ENCODE data around the gene ZNF761. TPM values are rescaled to one million over a fixed set of nuclear protein-coding genes. Genes with fewer than 3 reads are reported as not detected.
"Not testable (repeated sequence)": the region's sequence is repeated elsewhere in the genome, so short reads cannot be mapped to it uniquely, and the experiment has no call there.

The ZNF761 gene
- total and polyA plus RNA-seq, 9 donors, result 7.5 to 11.6 (median 8.6) TPM

DNA sequence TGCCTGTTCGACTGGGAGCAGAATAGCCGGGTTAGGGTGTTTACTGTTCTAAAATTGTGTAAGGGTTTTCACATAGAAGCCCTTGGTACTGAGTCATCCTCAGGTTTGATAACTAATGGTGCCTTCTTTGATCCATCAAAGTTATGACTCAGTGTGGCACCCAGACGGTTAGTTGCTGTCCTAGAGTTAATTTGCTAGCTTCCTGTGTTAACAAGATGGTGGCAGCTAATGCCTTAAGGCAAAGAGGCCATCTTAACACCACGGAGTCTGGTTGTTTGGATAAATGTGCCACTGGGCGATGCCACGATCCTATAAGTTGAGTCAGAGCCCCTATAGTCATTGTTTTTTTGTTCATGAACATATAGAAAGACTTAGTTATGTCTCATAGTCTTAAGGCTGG lies 43.7 kb downstream of the ZNF761 start:
- WGBS (ENCODE audit: insufficient coverage), result 77% methylated on average over 4 of the region's 6 CpGs
- H3K4me1 ChIP-seq (ENCODE audit: control insufficient read depth, insufficient read depth, low read length); H3K27ac ChIP-seq (ENCODE audit: low read length); H3K4me3 ChIP-seq (ENCODE audit: low read length); H3K27me3 ChIP-seq (ENCODE audit: control insufficient read depth, insufficient read depth, low read length); DNase-seq: not testable (repeated sequence)
- H3K9me3 ChIP-seq (replicated peaks; ENCODE audit: control insufficient read depth, low read depth, low read length), result peaks cover 30% of the 10 kb centered on the region
- peaks cover 15% of the 10 kb centered on the region for H3K36me3 ChIP-seq (ENCODE audit: control insufficient read depth, insufficient read depth, low read length)

DNA sequence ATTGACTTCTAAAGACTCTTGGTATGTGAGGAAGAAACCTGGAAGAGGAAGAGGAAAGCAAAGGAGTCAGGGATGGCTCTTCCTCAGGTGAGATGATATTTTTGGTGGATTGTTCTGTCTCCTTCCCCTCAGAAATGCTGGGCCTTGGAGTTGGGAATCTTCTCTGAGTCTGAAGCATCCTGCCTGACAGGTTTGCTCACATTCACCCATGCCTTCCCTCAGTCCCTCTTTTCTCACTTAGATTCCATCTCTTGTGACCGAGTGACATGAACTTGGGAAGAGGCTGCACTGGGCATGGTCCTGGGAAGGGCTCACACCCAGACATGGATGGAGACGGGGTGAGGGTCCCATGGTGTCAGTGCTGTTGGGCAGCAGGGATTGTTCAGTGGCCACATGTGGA lies 52.0 kb downstream of the ZNF761 start:
- Histone ChIP-seq H3K9me3 (replicated peaks; ENCODE audit: control insufficient read depth, low read depth, low read length) (peaks cover 28% of the 10 kb centered on the region), H3K36me3 (ENCODE audit: control insufficient read depth, insufficient read depth, low read length) (peaks cover 21% of the 10 kb centered on the region)
- WGBS (ENCODE audit: insufficient coverage), result 82% methylated on average over 1 of the region's 2 CpGs
- not testable (repeated sequence) for H3K4me1 ChIP-seq (ENCODE audit: control insufficient read depth, insufficient read depth, low read length); H3K27me3 ChIP-seq (ENCODE audit: control insufficient read depth, insufficient read depth, low read length); H3K4me3 ChIP-seq (ENCODE audit: low read length); DNase-seq; H3K27ac ChIP-seq (ENCODE audit: low read length)

DNA sequence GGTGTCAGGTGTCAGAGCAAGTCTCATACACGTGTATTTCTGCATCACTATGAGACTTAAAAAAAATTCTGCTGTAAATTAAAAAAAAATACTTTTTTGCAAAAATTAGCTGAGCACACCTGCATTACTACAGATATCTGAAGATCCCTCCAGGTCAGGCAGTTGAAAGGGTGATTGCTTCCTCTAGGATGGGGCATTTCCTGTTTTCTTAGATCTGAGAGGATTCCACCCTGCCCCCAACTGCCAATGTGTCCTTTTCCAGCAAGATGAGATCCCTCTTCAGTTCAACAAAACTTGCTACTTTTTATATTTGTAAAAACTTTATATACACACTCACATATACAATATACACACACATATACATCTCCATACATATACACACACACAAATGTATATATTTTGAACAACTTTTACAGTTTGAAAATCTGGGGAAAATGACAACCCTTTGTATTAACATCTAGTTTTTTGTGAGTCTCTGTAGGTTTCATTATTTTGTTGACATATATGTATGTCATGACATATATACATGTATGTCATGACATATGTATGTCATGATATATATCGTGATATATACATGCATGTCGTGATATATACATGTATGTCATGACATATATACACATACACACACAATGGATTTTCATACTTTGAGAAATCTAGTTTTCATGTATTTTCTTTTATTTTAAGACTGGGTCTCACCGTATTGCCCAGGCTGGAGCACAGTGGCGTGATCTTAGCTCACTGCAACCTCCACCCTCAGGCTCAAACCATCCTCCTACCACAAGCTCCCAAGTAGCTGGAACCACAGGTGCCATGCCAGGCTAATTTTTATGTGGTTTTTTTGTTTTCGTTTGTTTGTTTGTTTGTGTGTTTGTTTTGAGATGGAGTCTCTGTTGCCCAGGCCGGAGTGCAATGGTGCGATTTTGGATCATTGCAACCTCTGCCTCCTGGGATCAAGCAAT lies 53.5 kb downstream of the ZNF761 start:
- Histone ChIP-seq H3K36me3 (ENCODE audit: control insufficient read depth, insufficient read depth, low read length) (peaks cover 17% of the 10 kb centered on the region), H3K9me3 (replicated peaks; ENCODE audit: control insufficient read depth, low read depth, low read length) (peaks cover 24% of the 10 kb centered on the region)
- 95% methylated on average over 2 of the region's 8 CpGs for WGBS (ENCODE audit: insufficient coverage)

DNA sequence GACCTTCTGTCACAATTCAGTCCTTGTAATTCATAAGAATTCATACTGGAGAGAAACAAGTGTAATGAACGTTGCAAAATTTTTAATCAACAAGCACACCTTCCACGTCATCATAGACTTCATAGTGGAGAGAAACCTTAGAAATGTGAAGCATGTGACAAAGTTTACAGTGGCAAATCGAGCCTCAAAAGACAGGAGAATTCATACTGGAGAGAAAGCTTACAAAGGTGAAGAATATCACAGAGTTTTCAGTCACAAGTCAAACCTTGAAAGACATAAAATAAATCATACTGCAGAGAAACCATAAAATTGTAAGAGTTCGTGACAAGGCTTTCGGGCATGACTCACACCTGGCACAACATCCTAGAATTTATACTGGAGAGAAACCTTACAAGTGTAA lies 60.4 kb downstream of the ZNF761 start:
- Histone ChIP-seq H3K9me3 (replicated peaks; ENCODE audit: control insufficient read depth, low read depth, low read length) (peaks cover 17% of the 10 kb centered on the region), H3K4me3 (ENCODE audit: low read length) (no peak overlapping the region), H3K27ac (ENCODE audit: low read length) (no peak overlapping the region), H3K36me3 (ENCODE audit: control insufficient read depth, insufficient read depth, low read length) (peaks cover 15% of the 10 kb centered on the region), H3K4me1 (ENCODE audit: control insufficient read depth, insufficient read depth, low read length) (no peaks in the 10 kb centered on the region), H3K27me3 (ENCODE audit: control insufficient read depth, insufficient read depth, low read length) (no peaks in the 10 kb centered on the region)
- WGBS (ENCODE audit: insufficient coverage), result no CpG with 5 or more reads among the region's 5 CpGs
- DNase-seq, result no peak

More for the DNA sequence above, 53.5 kb downstream of the ZNF761 start:
- Histone ChIP-seq H3K4me3 (ENCODE audit: low read length) (no peak overlapping the region), H3K4me1 (ENCODE audit: control insufficient read depth, insufficient read depth, low read length) (no peaks in the 10 kb centered on the region), H3K27ac (ENCODE audit: low read length) (no peak overlapping the region), H3K27me3 (ENCODE audit: control insufficient read depth, insufficient read depth, low read length) (no peaks in the 10 kb centered on the region)
- no peak for DNase-seq

DNA sequence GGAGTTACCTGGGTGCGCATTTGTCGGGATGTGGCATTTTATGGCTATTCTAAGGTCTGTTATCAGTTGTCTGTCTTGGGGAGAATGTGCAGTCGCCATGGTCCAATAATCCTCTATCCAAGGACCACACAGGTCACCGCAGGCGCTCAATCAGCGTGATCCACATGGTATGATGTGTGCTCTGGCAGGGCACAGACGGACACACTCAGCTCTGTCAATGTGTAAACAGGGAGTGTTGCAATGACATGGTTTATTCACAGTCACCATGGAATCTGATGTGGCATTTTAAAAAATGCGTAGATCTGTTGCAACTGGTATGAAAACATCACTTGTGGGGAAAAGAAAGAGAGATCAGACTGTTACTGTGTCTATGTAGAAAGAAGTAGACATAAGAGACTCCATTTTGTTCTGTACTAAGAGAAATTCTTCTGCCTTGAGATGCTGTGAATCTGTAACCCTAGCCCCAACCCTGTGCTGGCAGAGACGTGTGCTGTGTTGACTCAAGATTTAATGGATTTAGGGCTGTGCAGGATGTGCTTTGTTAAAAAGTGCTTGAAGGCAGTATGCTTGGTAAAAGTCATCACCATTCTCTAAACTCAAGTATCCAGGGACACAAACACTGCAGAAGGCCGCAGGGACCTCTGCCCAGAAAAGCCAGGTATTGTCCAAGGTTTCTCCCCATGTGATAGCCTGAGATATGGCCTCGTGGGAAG lies 65.7 kb downstream of the ZNF761 start:
- 59% methylated on average over 3 of the region's 11 CpGs for WGBS (ENCODE audit: insufficient coverage)
- H3K4me3 ChIP-seq (ENCODE audit: low read length); H3K36me3 ChIP-seq (ENCODE audit: control insufficient read depth, insufficient read depth, low read length); H3K9me3 ChIP-seq (replicated peaks; ENCODE audit: control insufficient read depth, low read depth, low read length); DNase-seq; H3K27ac ChIP-seq (ENCODE audit: low read length); H3K27me3 ChIP-seq (ENCODE audit: control insufficient read depth, insufficient read depth, low read length); H3K4me1 ChIP-seq (ENCODE audit: control insufficient read depth, insufficient read depth, low read length): not testable (repeated sequence)

DNA sequence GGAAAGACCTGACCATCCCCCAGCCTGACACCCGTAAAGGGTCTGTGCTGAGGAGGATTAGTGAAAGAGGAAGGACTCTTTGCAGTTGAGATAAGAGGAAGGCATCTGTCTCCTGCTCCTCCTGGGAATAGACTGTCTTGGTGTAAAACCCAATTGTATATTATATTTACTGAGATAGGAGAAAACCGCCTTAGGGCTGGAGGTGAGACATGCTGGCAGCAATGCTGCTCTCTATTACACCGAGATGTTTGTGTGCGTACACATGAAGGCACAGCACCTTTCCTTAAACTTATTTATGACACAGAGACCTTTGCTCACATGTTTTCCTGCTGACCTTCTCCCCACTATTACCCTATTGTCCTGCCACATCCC lies 66.2 kb downstream of the ZNF761 start:
- H3K27me3 ChIP-seq (ENCODE audit: control insufficient read depth, insufficient read depth, low read length); H3K27ac ChIP-seq (ENCODE audit: low read length); H3K9me3 ChIP-seq (replicated peaks; ENCODE audit: control insufficient read depth, low read depth, low read length); H3K36me3 ChIP-seq (ENCODE audit: control insufficient read depth, insufficient read depth, low read length); H3K4me1 ChIP-seq (ENCODE audit: control insufficient read depth, insufficient read depth, low read length); H3K4me3 ChIP-seq (ENCODE audit: low read length); DNase-seq: not testable (repeated sequence)
- WGBS (ENCODE audit: insufficient coverage), result 63% methylated on average over 2 of the region's 4 CpGs

DNA sequence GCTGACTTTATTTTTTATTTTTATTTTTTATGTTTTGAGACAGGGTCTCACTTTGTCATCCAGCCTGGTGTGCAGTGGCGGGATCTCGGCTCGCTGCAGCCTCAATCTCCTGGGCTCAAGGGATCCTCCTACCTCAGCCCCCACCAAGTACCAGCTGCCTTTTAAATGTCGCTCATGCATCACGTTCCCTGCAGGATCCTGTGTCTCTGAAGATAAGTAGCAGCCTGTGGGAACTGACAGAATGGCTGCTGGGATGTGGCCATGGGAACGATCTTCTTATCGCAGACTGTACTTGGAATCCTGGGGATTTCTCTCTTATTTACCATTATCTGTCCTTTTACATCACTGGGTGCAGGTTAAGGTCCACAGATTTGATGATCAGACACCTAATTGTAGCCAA lies 71.4 kb downstream of the ZNF761 start:
- not testable (repeated sequence) for H3K9me3 ChIP-seq (replicated peaks; ENCODE audit: control insufficient read depth, low read depth, low read length); H3K4me3 ChIP-seq (ENCODE audit: low read length); H3K27me3 ChIP-seq (ENCODE audit: control insufficient read depth, insufficient read depth, low read length); H3K4me1 ChIP-seq (ENCODE audit: control insufficient read depth, insufficient read depth, low read length); H3K27ac ChIP-seq (ENCODE audit: low read length); H3K36me3 ChIP-seq (ENCODE audit: control insufficient read depth, insufficient read depth, low read length); DNase-seq
- 90% methylated on average over 2 of the region's 7 CpGs for WGBS (ENCODE audit: insufficient coverage)

DNA sequence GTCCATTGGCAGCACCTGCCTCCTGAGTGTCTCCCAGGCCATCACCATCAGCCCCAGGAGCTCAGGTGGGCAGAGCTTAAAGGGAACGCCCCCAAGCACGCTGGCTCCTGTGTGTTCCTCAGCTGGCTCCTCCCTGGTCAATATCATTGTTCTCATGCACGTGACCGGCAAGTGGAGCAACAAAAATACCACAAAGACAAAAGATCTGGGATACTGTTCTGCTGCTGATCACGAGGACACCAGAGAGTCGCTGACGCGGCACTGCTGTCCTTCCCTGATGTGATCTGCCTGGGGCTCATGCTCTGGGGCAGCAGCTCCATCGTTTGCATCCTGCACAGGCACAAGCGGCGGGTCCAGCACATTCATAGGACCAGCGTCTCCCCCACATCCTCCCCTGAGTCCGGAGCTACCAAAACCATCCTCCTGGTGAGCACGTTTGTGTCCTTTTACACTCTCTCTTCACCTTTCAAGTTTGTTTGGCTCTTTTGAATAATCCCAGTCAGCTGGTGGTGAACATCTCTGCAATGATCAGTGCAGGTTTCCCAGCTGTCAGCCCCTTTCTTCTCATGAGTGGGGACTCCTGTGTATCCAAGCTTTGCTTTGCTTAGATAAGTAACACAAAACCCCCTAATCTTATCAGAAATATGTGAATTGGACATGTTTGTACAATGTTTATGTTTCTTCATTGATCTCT lies 72.0 kb downstream of the ZNF761 start:
- not testable (repeated sequence) for H3K9me3 ChIP-seq (replicated peaks; ENCODE audit: control insufficient read depth, low read depth, low read length); H3K4me1 ChIP-seq (ENCODE audit: control insufficient read depth, insufficient read depth, low read length); H3K27me3 ChIP-seq (ENCODE audit: control insufficient read depth, insufficient read depth, low read length); H3K27ac ChIP-seq (ENCODE audit: low read length); H3K36me3 ChIP-seq (ENCODE audit: control insufficient read depth, insufficient read depth, low read length); H3K4me3 ChIP-seq (ENCODE audit: low read length); DNase-seq
- 0% methylated on average over 3 of the region's 14 CpGs for WGBS (ENCODE audit: insufficient coverage)

DNA sequence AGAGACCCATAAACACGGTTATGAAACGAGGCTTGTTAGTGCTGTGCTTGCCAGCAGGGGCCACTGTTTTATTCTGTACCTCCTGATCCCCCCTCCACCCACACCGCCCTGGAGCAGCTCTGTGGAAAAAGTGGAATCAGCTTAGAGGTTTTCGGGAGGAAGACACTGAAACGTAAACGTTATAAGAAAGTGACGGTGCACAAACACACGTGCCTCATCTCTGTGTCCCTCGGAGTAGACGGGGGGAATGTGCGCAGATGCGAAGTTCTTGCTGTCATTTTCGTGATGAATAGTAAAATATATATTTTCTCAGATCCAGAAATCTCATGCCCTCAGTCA lies 72.5 kb downstream of the ZNF761 start:
- H3K27me3 ChIP-seq (ENCODE audit: control insufficient read depth, insufficient read depth, low read length); H3K36me3 ChIP-seq (ENCODE audit: control insufficient read depth, insufficient read depth, low read length); H3K4me1 ChIP-seq (ENCODE audit: control insufficient read depth, insufficient read depth, low read length); H3K27ac ChIP-seq (ENCODE audit: low read length); H3K9me3 ChIP-seq (replicated peaks; ENCODE audit: control insufficient read depth, low read depth, low read length): not testable (repeated sequence)
- WGBS (ENCODE audit: insufficient coverage), result 0% methylated on average over 4 of the region's 13 CpGs
- DNase-seq, result peak; percentile 64
- peak overlapping the region; percentile 8 for H3K4me3 ChIP-seq (ENCODE audit: low read length)

DNA sequence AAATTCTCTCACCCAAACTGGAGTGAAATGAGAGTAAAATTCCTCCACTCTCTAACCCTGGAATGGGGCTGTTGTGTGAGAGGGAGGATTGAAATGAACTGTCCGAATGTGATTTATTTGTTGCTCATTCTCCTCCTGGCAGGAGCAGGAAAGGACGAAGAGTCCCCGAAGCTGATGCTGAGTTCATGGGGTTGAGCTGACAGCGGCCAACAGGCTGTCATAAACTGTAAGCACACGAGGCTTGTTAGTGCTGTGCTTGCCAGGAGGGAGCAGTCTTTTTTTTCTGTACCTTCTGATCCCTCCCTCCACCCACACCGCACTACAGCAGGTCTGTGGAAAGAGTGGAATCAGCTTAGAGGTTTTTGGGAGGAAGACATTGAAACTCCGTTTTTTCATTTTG lies 73.1 kb downstream of the ZNF761 start:
- Histone ChIP-seq H3K27ac (ENCODE audit: low read length) (no peak overlapping the region), H3K4me1 (ENCODE audit: control insufficient read depth, insufficient read depth, low read length) (no peaks in the 10 kb centered on the region), H3K9me3 (replicated peaks; ENCODE audit: control insufficient read depth, low read depth, low read length) (no peaks in the 10 kb centered on the region), H3K36me3 (ENCODE audit: control insufficient read depth, insufficient read depth, low read length) (no peaks in the 10 kb centered on the region), H3K27me3 (ENCODE audit: control insufficient read depth, insufficient read depth, low read length) (no peaks in the 10 kb centered on the region), H3K4me3 (ENCODE audit: low read length) (no peak overlapping the region)
- DNase-seq, result peak; percentile 39
- no CpG with 5 or more reads among the region's 7 CpGs for WGBS (ENCODE audit: insufficient coverage)

All from muscle of leg (tissue), 11 donors.